K562 (cell line): ENCODE measurements around the gene TAF12. TPM values are rescaled to one million over a fixed set of nuclear protein-coding genes. Genes with fewer than 3 reads are reported as not detected.

Source experiments
- C11orf30 ChIP-seq: fragments of 450-650 bp; IDR thresholded peaks from 2 replicates; pipeline ENCODE4 v1.6.1; 2016; ENCODE audit warnings: low read depth, mild to moderate bottlenecking
- HDAC2 ChIP-seq: fragments of 450-650 bp; IDR thresholded peaks from 2 replicates; pipeline ENCODE4 v1.6.1; 2016; ENCODE audit warnings: mild to moderate bottlenecking
- KHSRP ChIP-seq: fragments of 450-650 bp; IDR thresholded peaks from 2 replicates; pipeline ENCODE4 v1.6.1; 2017
- NELFE ChIP-seq: IDR thresholded peaks from 2 replicates; pipeline ENCODE4 v1.6.1; 2011; ENCODE audit warnings: mild to moderate bottlenecking; ENCODE audit not compliant: insufficient read depth, insufficient read length
- NUFIP1 ChIP-seq: fragments of 450-650 bp; IDR thresholded peaks from 2 replicates; pipeline ENCODE4 v1.6.1; 2018; ENCODE audit not compliant: partially characterized antibody
- SIX5 ChIP-seq, 2 experiments: IDR thresholded peaks; 2 replicates each; pipeline ENCODE4 v1.6.1; 2011; ENCODE audit warnings: low read length in 2 of 2, borderline replicate concordance in 1 of 2, low read depth in 1 of 2, mild to moderate bottlenecking in 1 of 2, moderate library complexity in 1 of 2; ENCODE audit not compliant: insufficient read depth in 1 of 2
- SMARCB1 ChIP-seq: IDR thresholded peaks from 2 replicates; pipeline ENCODE4 v1.6.1; 2011; ENCODE audit warnings: improper control_type of control experiment, low read depth; ENCODE audit not compliant: insufficient read length
- SREBF2 ChIP-seq: sonication (generic); formaldehyde crosslinking; IDR thresholded peaks from 2 replicates; pipeline ENCODE4 v1.4.0; 2020; ENCODE audit warnings: mild to moderate bottlenecking, missing genetic modification reagents
- SRSF9 ChIP-seq: fragments of 200-400 bp; formaldehyde crosslinking; IDR thresholded peaks from 2 replicates; pipeline ENCODE4 v1.6.1; 2017; ENCODE audit warnings: low read depth, low read length, borderline replicate concordance
- polyA plus RNA-seq, 8 experiments: library from polyadenylated mRNA; depleted of rRNA in 4 of 8; stranded (reverse) in 5 of 8; unstranded in 3 of 8; fragments of >200 nt; fragmentation: Nextera tagmentation in 2 of 8; fragmentation: Illumina TruSeq in 1 of 8; extraction: Ambion mirVana in 2 of 8; extraction: Trizol in 1 of 8; gene quantifications; 2 replicates each; pipeline versions ENCODE4 v1.2.1 to v1.2.3, GENCODE V29; 2011 to 2014; ENCODE audit warnings: inconsistent platforms in 1 of 8, missing spikeins in 1 of 8
- total RNA-seq, 7 experiments: library from RNA; depleted of rRNA in 6 of 7; stranded (reverse); fragments of >200 nt in 6 of 7; fragmentation: Illumina TruSeq in 2 of 7; extraction: Trizol in 2 of 7; gene quantifications; 2 replicates each; pipeline versions ENCODE4 v1.2.1 to v1.2.3, GENCODE V29; 2011 to 2021; ENCODE audit warnings: low replicate concordance in 1 of 7
- TF ChIP-seq, protein P1 (sequence below): fragments of 250-450 bp; sonication (Bioruptor Pico); IDR thresholded peaks from 2 replicates; pipeline ENCODE4 v1.5.0; 2022; ENCODE audit warnings: mild to moderate bottlenecking
- TF ChIP-seq, protein P2 (sequence below): fragments of 450-650 bp; IDR thresholded peaks from 2 replicates; pipeline ENCODE4 v1.6.1; 2016; ENCODE audit warnings: borderline replicate concordance
- TF ChIP-seq, protein P3 (sequence below): IDR thresholded peaks from 2 replicates; pipeline ENCODE4 v1.6.1; 2014; ENCODE audit warnings: antibody characterized with exemption

Gene TAF12
- total and polyA plus RNA-seq, 9 of the 15 experiments (the other 6 are each of a cell fraction or from before 2014, with no cell fraction given): 31.6 to 89.0 (median 50.5) TPM

DNA sequence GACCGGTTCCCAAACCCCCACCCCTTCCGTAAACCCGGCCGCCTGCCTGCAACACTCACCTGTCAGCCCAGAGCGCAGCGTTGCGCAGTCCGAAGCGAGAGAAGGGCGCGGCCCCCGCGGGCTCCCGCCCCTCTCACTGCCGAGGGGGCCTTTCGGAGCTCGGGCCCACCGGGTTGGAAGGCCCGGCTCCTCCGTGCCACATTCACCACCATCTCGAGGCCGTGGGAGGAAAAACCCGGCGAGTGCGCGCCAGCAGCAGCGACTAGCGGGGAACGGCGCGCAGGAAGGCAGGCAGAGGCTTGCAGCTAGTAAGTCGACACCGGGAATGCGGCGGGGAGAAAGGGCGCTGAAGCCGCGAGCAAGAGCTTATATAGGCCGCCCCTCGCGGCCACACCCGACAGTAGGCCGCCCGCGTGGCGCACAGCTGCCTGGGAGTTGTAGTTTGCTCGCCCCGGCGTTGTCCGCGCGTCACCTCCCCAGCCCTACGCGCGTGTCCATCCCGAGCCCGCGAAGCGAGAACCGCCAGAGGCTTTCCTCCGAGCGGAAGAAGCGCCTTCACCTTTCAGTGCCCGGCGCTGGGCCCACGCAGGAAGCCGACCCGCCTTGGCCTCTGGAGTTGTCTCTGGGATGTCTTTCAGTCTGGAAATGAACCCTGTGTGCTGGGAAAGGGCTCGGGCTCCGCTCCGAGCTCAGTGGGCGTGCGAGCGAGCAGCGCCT lies 61.2 kb downstream of the TAF12 start (continued):
- TF ChIP-seq SRSF9: no peak
- peak; percentile 99 for TF ChIP-seq NELFE
- TF ChIP-seq, protein P1, sequence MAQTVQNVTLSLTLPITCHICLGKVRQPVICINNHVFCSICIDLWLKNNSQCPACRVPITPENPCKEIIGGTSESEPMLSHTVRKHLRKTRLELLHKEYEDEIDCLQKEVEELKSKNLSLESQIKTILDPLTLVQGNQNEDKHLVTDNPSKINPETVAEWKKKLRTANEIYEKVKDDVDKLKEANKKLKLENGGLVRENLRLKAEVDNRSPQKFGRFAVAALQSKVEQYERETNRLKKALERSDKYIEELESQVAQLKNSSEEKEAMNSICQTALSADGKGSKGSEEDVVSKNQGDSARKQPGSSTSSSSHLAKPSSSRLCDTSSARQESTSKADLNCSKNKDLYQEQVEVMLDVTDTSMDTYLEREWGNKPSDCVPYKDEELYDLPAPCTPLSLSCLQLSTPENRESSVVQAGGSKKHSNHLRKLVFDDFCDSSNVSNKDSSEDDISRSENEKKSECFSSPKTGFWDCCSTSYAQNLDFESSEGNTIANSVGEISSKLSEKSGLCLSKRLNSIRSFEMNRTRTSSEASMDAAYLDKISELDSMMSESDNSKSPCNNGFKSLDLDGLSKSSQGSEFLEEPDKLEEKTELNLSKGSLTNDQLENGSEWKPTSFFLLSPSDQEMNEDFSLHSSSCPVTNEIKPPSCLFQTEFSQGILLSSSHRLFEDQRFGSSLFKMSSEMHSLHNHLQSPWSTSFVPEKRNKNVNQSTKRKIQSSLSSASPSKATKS: no peak
- TF ChIP-seq HDAC2: peak; percentile 84; the same call in 1 of the 2 replicates
- peak; percentile 38 for TF ChIP-seq NUFIP1
- no peak for TF ChIP-seq SREBF2 (CRISPR knock-in tag)
- TF ChIP-seq, protein P2, sequence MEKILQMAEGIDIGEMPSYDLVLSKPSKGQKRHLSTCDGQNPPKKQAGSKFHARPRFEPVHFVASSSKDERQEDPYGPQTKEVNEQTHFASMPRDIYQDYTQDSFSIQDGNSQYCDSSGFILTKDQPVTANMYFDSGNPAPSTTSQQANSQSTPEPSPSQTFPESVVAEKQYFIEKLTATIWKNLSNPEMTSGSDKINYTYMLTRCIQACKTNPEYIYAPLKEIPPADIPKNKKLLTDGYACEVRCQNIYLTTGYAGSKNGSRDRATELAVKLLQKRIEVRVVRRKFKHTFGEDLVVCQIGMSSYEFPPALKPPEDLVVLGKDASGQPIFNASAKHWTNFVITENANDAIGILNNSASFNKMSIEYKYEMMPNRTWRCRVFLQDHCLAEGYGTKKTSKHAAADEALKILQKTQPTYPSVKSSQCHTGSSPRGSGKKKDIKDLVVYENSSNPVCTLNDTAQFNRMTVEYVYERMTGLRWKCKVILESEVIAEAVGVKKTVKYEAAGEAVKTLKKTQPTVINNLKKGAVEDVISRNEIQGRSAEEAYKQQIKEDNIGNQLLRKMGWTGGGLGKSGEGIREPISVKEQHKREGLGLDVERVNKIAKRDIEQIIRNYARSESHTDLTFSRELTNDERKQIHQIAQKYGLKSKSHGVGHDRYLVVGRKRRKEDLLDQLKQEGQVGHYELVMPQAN: peak; percentile 95
- TF ChIP-seq SMARCB1: no peak
- no peak for TF ChIP-seq KHSRP
- no peak; the same call in 1 of the 2 replicates for TF ChIP-seq C11orf30
- TF ChIP-seq, protein P3, sequence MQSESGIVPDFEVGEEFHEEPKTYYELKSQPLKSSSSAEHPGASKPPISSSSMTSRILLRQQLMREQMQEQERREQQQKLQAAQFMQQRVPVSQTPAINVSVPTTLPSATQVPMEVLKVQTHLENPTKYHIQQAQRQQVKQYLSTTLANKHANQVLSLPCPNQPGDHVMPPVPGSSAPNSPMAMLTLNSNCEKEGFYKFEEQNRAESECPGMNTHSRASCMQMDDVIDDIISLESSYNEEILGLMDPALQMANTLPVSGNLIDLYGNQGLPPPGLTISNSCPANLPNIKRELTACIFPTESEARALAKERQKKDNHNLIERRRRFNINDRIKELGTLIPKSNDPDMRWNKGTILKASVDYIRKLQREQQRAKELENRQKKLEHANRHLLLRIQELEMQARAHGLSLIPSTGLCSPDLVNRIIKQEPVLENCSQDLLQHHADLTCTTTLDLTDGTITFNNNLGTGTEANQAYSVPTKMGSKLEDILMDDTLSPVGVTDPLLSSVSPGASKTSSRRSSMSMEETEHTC: peak; percentile 40; the same call in 1 of the 2 replicates
- peak; percentile 78 to 85 for TF ChIP-seq SIX5 (IDR thresholded peaks at IDR 0.05; ENCODE audit: borderline replicate concordance in 1 of 2, insufficient read depth in 1 of 2, low read depth in 1 of 2, low read length in 2 of 2)
